GM12878 (cell line): Measurements from ENCODE around the gene MYO7B.

Source experiments
- CTCF ChIP-seq, 3 experiments: IDR thresholded peaks in 2 of 3; conservative IDR thresholded peaks in 1 of 3; 2 replicates each; pipeline ENCODE4 v1.5.1; 2011; ENCODE audit warnings: low read depth in 3 of 3, low read length in 3 of 3, mild to moderate bottlenecking in 3 of 3, control low read depth in 2 of 3, moderate library complexity in 2 of 3, inconsistent platforms in 1 of 3, mixed read lengths in 1 of 3; ENCODE audit not compliant: control insufficient read depth in 2 of 3, insufficient read depth in 1 of 3; ENCODE audit errors: extremely low read depth in 1 of 3
- DPF2 ChIP-seq: fragments of 450-650 bp; IDR thresholded peaks from 2 replicates; pipeline ENCODE4 v1.6.1; 2017; ENCODE audit warnings: mild to moderate bottlenecking
- HCFC1 ChIP-seq: fragments of 150-350 bp; IDR thresholded peaks from 2 replicates; pipeline ENCODE4 v1.6.1; 2014; ENCODE audit warnings: low read length
- KAT2A ChIP-seq: conservative IDR thresholded peaks from 2 replicates; pipeline ENCODE4 v1.6.1; 2011; ENCODE audit warnings: low read depth, low read length; ENCODE audit not compliant: control insufficient read depth
- NFIC ChIP-seq: IDR thresholded peaks from 2 replicates; pipeline ENCODE4 v1.6.1; 2012; ENCODE audit warnings: low read depth, mild to moderate bottlenecking, inconsistent platforms, low read length, moderate library complexity
- POLR2A ChIP-seq: IDR thresholded peaks from 2 replicates; pipeline ENCODE4 v1.6.1; 2011; ENCODE audit warnings: low read depth, mild to moderate bottlenecking, low read length
- POLR2AphosphoS2 ChIP-seq: IDR thresholded peaks from 2 replicates; pipeline ENCODE4 v1.6.1; 2011; ENCODE audit warnings: low read depth, mild to moderate bottlenecking, low read length, improper control_type of control experiment, moderate library complexity
- POLR2AphosphoS5 ChIP-seq: IDR thresholded peaks from 2 replicates; pipeline ENCODE4 v1.6.1; 2011; ENCODE audit warnings: mild to moderate bottlenecking, low read length, inconsistent platforms
- REST ChIP-seq: IDR thresholded peaks from 2 replicates; pipeline ENCODE4 v1.6.1; 2012; ENCODE audit warnings: mild to moderate bottlenecking, low read depth, low read length
- RFX5 ChIP-seq: IDR thresholded peaks from 2 replicates; pipeline ENCODE4 v1.6.1; 2011; ENCODE audit warnings: low read depth, low read length, improper control_type of control experiment
- SIN3A ChIP-seq: IDR thresholded peaks from 2 replicates; pipeline ENCODE4 v1.6.1; 2012; ENCODE audit warnings: low read depth, low read length, improper control_type of control experiment
- SMAD1 ChIP-seq: fragments of 450-650 bp; IDR thresholded peaks from 2 replicates; pipeline ENCODE4 v1.6.1; 2018; ENCODE audit warnings: mild to moderate bottlenecking, low read depth; ENCODE audit not compliant: partially characterized antibody
- SMAD5 ChIP-seq: IDR thresholded peaks from 2 replicates; pipeline ENCODE4 v1.6.1; 2016; ENCODE audit warnings: antibody characterized with exemption, low read depth
- ZNF274 ChIP-seq: IDR thresholded peaks from one replicate; pipeline ENCODE4 v1.8.0; 2011; ENCODE audit not compliant: insufficient read length, insufficient read depth

GRCh38 chr2:127675331-127676261, 140.1 kb downstream of the MYO7B start, which contains the start of gene LIMS2:
- TF ChIP-seq ZNF274 = no peak
- TF ChIP-seq SIN3A = no peak
- TF ChIP-seq POLR2AphosphoS5 = no peak
- no peak for TF ChIP-seq NFIC
- no peak for TF ChIP-seq SMAD1
- TF ChIP-seq SMAD5 = no peak
- TF ChIP-seq REST = no peak
- TF ChIP-seq POLR2AphosphoS2 = no peak
- TF ChIP-seq POLR2A = no peak
- TF ChIP-seq DPF2 = no peak
- no peak for TF ChIP-seq HCFC1
- TF ChIP-seq RFX5 = no peak
- TF ChIP-seq CTCF (IDR thresholded peaks at IDR 0.05 in 2 of 3, conservative IDR thresholded peaks at IDR 0.05 in 1 of 3; ENCODE audit: control insufficient read depth in 2 of 3, extremely low read depth in 1 of 3, insufficient read depth in 1 of 3, low read depth in 3 of 3, low read length in 3 of 3) = no peak
- TF ChIP-seq KAT2A = no peak
